Middle frontal gyrus (tissue), 1 donor: ENCODE data around the gene GATA3.

ENCODE experiments used
- DNase-seq: peaks from one replicate; pipeline ENCODE4 v3.0.0-alpha.2; 2015; ENCODE audit warnings: low spot score; ENCODE audit errors: extremely low spot score

GATA3 gene

GRCh38 chr10:8064436-8064835 lies 9.9 kb downstream of the GATA3 start:
- DNase-seq: no peak

- DNase-seq: no peak
Observed at GRCh38 chr10:8065651-8066050, 11.2 kb downstream of the GATA3 start.

GRCh38 chr10:8066124-8066523 lies 11.6 kb downstream of the GATA3 start:
- no peak for DNase-seq

GRCh38 chr10:8066797-8067196 lies 12.3 kb downstream of the GATA3 start:
- no peak for DNase-seq

- no peak for DNase-seq
Observed at GRCh38 chr10:8069108-8069507, 14.6 kb downstream of the GATA3 start.

GRCh38 chr10:8069627-8070026 lies 15.1 kb downstream of the GATA3 start:
- DNase-seq: no peak

GRCh38 chr10:8070440-8070839 lies 16.0 kb downstream of the GATA3 start:
- DNase-seq: no peak

- DNase-seq: no peak
Observed at GRCh38 chr10:8071006-8071405, 16.5 kb downstream of the GATA3 start.

GRCh38 chr10:8071666-8072065 lies 17.2 kb downstream of the GATA3 start:
- no peak for DNase-seq

- DNase-seq: no peak
Observed at GRCh38 chr10:8072211-8072610, 17.7 kb downstream of the GATA3 start.

- no peak for DNase-seq
Observed at GRCh38 chr10:8073691-8074416, 19.4 kb downstream of the GATA3 start.

- DNase-seq: no peak
Observed at GRCh38 chr10:8074881-8075280, 20.4 kb downstream of the GATA3 start.

GRCh38 chr10:8075282-8076260 lies 21.1 kb downstream of the GATA3 start:
- DNase-seq: no peak

GRCh38 chr10:8076933-8077332 lies 22.4 kb downstream of the GATA3 start:
- DNase-seq: no peak

GRCh38 chr10:8078027-8078426 lies 23.5 kb downstream of the GATA3 start:
- no peak for DNase-seq

- no peak for DNase-seq
Observed at GRCh38 chr10:8079126-8079525, 24.6 kb downstream of the GATA3 start.

GRCh38 chr10:8084799-8085198 lies 30.3 kb downstream of the GATA3 start:
- DNase-seq: no peak

- no peak for DNase-seq
Observed at GRCh38 chr10:8085251-8085650, 30.8 kb downstream of the GATA3 start.

- no peak for DNase-seq
Observed at GRCh38 chr10:8086315-8086714, 31.8 kb downstream of the GATA3 start.

- no peak for DNase-seq
Observed at GRCh38 chr10:8088504-8088903, 34.0 kb downstream of the GATA3 start.

- DNase-seq: no peak
Observed at GRCh38 chr10:8092428-8092827, 37.9 kb downstream of the GATA3 start.

- no peak for DNase-seq
Observed at GRCh38 chr10:8095959-8096358, 41.5 kb downstream of the GATA3 start.
